Fibroblast of villous mesenchyme (primary cell): ENCODE data around the gene FAM222A. TPM values are rescaled to one million over a fixed set of nuclear protein-coding genes. Genes with fewer than 3 reads are reported as not detected.

Experiments
- DNase-seq: peaks from one replicate; pipeline ENCODE4 v3.0.0-alpha.2; 2010; ENCODE audit warnings: low read depth
- H3K4me3 ChIP-seq: 2 replicates; pipeline ENCODE4 v1.5.1; 2011; ENCODE audit warnings: low read depth, mild to moderate bottlenecking, low read length
- total RNA-seq: library from RNA; depleted of rRNA; stranded (reverse); fragments of >200 nt; gene quantifications from 2 replicates; pipeline ENCODE4 v1.2.3, GENCODE V29; 2012
- TF ChIP-seq, protein P1 (sequence below): IDR thresholded peaks from 2 replicates; pipeline ENCODE4 v1.5.1; 2012; ENCODE audit warnings: low read depth, mild to moderate bottlenecking, low read length; ENCODE audit not compliant: insufficient read depth

The FAM222A gene
- total RNA-seq, 1 donor, result 0.43 TPM

GRCh38 chr12:109706398-109706746 is 7.3 kb upstream of the FAM222A start:
- TF ChIP-seq, protein P1, sequence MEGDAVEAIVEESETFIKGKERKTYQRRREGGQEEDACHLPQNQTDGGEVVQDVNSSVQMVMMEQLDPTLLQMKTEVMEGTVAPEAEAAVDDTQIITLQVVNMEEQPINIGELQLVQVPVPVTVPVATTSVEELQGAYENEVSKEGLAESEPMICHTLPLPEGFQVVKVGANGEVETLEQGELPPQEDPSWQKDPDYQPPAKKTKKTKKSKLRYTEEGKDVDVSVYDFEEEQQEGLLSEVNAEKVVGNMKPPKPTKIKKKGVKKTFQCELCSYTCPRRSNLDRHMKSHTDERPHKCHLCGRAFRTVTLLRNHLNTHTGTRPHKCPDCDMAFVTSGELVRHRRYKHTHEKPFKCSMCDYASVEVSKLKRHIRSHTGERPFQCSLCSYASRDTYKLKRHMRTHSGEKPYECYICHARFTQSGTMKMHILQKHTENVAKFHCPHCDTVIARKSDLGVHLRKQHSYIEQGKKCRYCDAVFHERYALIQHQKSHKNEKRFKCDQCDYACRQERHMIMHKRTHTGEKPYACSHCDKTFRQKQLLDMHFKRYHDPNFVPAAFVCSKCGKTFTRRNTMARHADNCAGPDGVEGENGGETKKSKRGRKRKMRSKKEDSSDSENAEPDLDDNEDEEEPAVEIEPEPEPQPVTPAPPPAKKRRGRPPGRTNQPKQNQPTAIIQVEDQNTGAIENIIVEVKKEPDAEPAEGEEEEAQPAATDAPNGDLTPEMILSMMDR, result no peak
- DNase-seq, result no peak
- H3K4me3 ChIP-seq, result no peak overlapping the region

DNA sequence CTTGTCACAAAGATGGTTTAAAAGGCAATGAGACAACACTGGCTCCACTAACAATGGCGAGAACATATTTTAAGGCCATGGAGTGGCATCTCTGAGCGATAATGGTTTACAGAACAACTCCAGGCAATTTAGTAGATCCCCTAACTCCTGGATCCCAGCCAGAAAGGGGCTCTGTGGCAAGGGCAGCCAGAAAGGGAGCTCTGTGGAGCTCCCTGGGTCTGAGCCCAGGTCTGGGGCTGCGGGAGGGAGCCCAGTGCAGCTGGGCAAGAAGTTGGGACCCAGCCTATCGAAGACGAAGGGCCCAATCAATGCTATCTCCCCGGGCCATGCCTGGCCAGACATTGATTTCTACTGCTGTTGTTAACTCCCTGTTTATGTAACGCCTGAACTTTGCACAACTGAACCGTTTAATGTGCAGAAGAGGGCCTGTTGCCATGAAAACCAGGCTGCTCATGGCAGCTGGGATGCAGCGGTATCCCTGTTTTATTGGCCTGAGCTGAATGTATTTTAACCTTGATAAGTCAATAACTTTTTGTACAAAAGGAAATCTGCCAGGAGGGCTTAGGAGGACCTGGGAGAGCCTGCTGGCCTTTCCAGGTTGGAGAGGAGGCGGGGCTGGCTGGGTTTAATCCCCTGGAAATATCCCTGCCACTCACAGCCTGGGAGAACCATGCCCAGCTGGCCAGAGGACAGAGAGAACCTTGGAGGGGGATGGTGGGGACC is 6.7 kb upstream of the FAM222A start:
- DNase-seq, result no peak
- H3K4me3 ChIP-seq, result no peak overlapping the region
- TF ChIP-seq, protein P1, result no peak

DNA sequence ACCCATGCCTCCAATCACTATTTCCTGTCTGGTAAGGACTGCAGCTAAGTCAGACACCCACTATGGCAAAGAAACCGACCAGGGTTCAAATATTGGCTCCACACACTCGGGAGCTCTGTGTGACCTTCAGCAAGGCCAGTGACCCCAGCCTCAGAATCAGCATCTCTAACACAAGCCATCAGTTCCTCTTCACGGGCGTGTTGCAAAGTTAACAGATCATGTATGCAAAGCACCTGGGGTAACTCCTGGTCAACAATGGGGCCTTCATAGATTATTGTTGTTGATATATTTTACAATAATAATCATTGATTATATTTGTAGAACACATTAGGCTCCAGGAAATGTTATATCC is 6.2 kb upstream of the FAM222A start:
- no peak for DNase-seq
- no peak overlapping the region for H3K4me3 ChIP-seq
- TF ChIP-seq, protein P1, result no peak

DNA sequence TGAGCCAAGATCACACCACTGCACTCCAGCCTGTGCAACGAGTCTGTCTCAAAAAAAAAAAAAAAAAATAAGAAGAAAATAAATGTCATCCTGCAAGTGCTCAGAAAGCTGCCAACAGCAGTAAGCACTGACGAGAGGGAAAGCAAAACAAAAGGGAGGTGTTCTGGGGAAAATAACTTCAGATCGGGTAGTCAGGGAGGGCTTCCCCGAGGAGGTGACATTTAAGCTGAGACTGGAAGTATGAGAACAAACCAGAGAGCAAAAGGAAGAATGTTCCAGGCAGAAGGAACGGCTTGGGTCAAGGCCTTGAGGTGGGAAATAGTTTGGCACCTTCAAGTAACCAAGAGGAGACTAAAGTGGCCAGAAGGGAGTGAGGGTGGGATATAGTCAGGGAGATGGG is 4.7 kb upstream of the FAM222A start:
- TF ChIP-seq, protein P1, result no peak
- DNase-seq, result no peak
- H3K4me3 ChIP-seq, result no peak overlapping the region

DNA sequence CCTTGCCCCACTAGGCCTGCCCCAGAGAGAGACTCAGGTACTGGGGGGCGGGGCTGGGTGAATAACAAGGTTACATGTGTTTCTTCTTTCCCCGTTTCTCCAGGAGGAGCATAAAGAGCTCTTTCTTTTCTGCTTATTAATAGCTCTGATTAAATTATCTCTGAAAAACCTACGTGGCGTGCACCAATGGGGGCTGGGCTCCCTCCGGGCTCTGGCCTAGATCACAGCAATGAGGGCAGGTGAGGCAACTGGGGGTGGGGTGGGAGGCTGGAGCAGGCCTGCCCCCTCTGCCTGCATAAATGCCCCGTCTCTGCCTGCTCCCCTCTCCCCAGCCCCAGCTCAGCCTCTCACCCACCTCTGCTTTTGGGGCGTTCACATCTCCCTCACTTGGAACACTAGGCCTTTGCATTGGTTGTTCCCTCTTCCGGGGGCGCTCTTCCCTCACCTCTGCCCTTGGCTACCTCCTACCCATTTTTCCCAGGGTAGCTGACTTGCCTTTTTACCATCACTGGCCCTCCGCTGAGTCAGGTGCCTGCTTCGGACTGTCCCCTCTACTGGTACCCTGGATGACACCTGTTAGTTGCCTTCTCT is 4.1 kb upstream of the FAM222A start:
- TF ChIP-seq, protein P1, result no peak
- no peak for DNase-seq
- no peak overlapping the region for H3K4me3 ChIP-seq

- H3K4me3 ChIP-seq, result no peak overlapping the region
- TF ChIP-seq, protein P1, result no peak
- DNase-seq, result no peak
Observed at GRCh38 chr12:109710205-109710746, 3.3 kb upstream of the FAM222A start.
